Stimulated activated CD4-positive, alpha-beta T cell treated with anti-CD3 and anti-CD28 coated beads, Interleukin-1b, Interleukin-23, amount 100 ng/mL, for 4 hours (primary cell): ENCODE results near the gene STON2.

Experiments used
- DNase-seq, 2 donors: peaks; one replicate each; pipeline ENCODE4 v3.0.0-alpha.2; 2020; ENCODE audit warnings: low read depth in 2 of 2

STON2 gene

DNA sequence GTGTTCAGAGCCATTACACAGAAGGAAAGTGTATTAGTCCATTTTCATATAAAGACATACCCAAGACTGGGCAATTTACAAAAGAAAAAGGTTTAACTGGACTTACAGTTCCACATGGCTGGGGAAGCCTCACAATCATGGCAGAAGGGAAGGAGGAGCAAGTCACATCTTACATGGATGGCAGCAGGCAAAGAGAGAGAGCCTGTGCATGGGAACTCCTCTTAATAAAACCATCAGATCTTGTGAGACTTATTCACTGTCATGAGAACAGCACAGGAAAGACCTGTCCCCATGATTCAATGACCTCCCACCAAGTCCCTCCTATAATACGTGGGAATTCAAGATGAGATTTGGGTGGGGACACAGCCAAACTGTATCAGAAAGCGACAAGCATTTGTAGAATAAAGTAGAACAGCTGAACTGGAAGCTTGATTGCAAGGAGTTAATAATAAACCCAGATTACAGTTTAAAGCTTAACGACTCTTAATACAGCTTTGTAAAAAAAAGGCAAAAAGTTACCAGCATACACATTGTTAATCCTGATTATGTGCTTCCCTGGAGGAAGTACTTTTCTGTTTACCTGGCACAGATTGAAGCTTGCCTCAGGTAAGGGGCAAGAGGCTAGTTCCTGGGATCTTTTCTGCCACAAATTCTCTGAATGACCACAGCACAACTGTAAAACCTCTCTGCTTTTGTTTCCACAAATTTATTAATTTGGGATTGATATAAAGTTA, 18.1 kb upstream of the STON2 start:
- DNase-seq = no peak

- no peak for DNase-seq
Observed at GRCh38 chr14:81416981-81417380, 16.9 kb upstream of the STON2 start.

DNA sequence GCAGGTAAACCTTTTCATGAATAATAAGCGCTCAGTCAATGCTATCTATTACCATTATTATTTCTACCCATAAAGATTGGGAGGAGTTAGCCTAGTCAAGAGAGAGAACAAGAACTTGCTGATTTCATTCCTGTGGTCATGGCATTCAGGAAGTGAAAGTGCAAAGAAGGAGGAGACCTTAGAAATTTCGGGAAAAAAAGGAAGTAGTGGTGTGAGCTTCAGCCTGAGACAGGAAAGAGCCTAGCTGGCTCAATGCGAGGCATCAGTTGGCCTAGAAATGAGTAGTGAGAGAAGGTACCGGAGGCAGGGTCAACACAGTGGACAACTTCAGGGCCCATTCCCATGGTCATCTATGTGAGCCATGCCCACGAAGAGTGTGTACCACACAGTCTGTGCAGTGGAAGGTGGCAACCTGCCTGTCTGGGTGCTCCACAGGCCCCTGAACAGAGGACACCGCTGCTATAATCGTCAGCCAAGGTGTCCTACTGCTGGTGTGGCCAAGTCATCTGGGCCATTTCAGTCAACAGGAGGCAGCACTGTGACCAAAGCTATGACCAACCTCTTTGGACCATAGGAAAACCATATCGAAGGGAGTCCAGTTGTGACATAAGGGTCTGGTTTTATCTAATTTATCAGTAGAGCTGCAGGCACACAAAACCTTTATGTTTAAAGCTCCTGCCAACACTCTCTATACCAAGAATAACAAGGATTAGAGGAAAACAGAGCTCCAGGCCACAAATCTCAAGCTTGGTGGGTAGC, 16.2 kb upstream of the STON2 start:
- no peak for DNase-seq

GRCh38 chr14:81415781-81416180, 15.7 kb upstream of the STON2 start:
- DNase-seq = no peak

- no peak for DNase-seq
Observed at GRCh38 chr14:81414123-81414522, 14.0 kb upstream of the STON2 start.

DNA sequence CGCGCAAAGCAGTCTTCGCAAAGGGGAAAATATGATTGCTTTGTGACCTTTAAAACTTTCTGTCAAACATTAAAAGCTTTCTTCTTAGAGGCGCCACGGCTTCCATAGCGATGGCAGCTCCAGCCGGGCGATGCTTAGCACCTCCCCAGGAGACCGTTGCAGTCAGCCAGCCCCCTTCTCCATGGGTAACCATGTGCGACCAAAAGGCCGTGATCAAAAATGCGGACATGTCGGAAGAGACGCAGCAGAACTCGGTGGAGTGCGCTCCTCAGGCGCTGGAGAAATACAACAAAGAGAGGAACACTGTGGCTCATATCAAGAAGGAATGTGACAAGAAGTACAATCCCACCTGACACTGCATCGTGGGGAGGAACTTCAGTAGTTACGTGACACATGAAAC, 12.7 kb upstream of the STON2 start:
- no peak for DNase-seq

DNA sequence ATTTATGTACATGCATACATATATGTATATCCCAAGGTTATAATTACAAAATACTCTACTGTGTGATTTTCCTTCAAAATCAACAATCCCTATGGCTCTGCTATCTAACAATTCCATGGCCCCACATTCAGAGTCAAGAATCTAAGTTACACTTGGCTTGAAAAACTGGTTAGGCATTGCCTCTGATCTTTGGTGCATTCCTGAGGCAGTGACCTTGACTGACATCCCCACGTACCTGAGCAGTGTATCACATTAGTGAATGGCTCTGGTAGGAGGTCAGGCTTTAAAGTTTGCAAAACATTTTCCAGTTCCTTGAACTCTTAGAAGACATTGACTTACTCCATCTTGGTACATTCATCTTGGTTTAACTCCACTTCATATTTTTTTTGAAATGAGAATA, 8.5 kb upstream of the STON2 start:
- no peak for DNase-seq

DNA sequence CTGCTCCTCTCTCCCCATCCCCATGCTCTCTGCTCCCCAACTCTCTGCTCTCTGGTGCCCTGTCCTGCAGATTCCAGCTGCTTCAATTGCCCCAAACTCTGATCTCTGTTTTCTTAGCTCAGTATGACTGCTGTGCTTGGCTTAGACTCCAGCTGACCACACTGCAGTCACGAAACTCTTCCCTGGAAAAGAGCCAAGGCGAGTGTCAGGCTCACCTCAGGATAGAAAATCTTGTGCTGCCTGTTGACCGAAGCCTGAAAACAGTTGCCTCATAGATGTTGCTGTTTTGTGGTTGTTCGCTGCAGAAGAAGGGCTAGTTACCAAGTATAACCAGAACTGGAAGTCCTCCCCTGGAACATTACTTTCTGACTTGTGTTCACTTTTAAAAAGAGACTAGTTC, 6.7 kb upstream of the STON2 start:
- DNase-seq = no peak

DNA sequence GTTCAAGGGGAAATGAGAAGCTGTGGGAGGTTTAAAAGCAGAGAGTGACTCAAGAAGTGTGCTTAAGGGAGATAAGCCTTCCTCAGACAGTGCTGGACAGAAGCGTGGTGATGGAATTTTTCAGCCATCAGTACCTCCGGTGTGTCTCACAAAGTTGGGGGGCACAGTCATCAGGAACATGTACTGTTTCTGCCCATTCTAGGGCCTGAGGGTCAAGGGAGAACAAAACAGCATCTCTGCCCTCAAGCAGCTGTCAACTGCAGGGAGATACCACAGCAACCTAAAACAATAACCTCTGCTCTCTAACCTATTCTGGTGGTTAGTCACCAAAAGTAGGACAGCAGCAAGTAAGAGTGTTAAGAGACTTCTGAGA, 2.0 kb upstream of the STON2 start:
- no peak for DNase-seq

GRCh38 chr14:81401420-81402122, 1.4 kb upstream of the STON2 start:
- no peak for DNase-seq

GRCh38 chr14:81400852-81401251, 728 bp upstream of the STON2 start:
- DNase-seq = no peak

DNA sequence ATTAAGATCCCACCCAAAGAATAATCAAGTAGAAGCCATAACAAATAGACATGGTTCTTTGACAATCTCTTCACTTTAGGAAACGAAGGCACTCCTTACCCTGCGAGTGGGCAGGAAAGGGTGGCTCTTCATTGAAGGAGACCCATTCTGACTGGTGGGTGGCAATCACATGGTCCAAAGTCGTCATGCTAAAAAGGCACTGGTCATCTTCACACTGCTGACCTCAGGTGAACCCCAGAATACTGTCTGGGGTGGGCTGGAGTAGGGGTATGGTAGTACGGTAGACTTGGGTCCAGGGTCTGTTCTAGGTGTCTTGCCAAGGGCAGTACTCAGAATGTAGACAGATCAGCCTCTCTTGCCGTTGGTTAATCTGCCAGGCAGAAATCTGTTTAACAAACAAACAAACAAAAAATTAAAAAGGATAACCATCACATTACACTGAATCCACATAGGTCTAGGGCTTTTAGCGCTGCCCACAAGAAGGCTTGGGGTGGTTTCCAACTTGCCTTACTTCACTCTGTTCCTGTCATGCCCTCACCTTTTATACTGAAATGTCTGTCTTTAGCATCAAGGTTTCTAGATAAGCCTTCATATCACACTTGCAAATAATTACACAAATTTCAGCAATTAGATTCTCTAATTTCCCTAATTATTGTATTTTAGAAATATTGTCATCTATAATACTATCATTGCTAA, 1.8 kb downstream of the STON2 start:
- no peak for DNase-seq

DNA sequence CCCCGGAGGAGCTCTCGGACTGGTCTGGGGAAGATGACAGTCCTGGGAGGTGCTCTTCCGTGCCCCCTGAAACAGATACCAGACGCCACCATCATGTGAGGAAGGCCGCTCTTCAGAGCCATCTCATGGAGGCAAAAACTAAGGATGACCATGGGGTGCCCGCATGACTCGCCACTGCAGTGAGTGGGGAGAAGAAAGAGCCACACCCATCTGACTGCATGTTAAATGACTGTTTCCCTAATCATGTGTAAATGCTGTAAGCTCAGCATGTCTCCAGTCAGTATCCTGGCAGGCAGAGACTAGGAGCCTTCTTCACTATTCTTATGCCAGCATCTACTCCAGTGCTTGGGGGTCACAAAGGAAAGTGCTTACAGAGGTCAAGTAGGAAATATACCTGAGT, 4.0 kb downstream of the STON2 start:
- DNase-seq = no peak

- no peak for DNase-seq
Observed at GRCh38 chr14:81394739-81395138, 5.4 kb downstream of the STON2 start.

- no peak for DNase-seq
Observed at GRCh38 chr14:81392976-81393643, 7.0 kb downstream of the STON2 start.

DNA sequence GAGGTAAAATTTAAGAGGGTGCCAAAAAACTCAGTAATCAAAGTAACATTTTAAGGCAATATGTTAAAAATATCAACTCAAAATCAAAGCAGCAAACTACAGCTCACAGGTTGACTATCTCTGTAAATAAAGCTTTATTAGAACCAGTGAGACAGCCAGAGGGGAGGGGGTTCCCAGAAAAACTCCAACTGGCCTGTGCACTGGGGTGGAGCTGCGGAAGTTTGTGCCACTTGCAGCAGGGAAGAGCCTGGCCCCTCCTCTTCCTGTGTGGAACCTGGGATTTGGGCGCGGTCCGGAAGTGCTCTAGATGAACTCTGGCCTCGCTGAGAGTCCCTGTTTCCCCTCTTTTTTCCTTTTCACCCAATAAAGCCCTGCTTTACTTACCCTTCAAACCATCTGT, 8.1 kb downstream of the STON2 start:
- DNase-seq = no peak

- no peak for DNase-seq
Observed at GRCh38 chr14:81390696-81391095, 9.4 kb downstream of the STON2 start.

GRCh38 chr14:81388336-81388735, 11.8 kb downstream of the STON2 start:
- DNase-seq = no peak

DNA sequence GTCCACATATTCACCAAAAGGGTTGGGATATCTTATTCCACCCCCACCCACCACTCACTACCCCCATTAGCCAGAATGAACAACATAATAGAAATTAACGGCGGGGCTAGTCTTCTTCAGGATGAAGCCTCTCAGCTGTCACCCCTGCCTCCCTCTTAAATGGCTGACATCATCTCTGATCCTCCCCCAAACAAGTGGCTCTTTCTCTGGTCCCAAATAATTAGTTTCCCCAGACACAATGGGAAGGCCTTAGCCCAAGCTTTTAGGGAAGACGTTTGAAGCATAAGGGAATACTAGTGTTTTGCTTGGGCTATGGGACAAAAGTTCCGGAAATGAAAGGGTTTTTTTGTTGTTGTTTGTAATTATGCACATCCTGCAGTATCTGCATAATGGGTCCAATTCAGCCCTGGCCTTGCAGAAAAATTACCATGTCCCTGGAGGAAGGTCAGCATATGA, 13.8 kb downstream of the STON2 start:
- DNase-seq = no peak

DNA sequence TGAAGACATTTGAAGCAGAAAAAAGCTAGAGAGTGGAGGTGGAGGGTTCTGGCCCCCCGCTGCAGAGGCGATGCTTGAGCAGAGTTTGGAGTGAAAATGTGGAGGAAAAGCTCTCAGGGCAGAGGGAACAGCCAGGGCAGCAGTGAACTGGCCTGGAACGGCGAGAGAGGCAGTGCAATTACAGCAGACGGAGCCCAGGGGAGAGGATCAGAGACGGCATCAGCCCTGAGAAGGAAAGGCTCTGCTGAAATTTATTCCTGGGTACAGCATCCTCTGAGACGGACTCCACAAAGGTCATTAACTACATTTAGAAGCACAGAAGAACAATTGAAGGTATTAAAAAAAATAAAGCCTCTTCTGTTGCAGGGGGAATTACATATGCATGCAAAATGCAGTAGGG, 14.2 kb downstream of the STON2 start:
- DNase-seq = no peak

DNA sequence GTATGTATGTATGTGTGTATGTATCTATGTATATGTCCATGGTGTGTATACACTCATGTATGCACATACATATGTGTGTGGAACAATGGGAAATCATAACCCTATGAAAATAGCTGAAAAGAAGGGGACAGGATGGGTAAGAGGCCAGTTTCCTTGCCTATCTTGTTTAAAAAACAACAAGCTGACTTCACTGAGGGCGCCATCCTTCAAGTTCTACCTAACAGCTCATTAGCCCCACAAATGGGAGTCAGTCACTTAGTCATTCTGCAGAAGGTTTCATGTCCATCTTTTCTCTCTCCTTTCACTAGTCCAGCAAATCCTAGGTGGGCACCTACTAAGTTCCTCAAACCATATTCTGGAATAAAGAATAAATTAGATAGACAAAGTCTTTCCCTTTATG, 14.7 kb downstream of the STON2 start:
- DNase-seq = no peak

- no peak for DNase-seq
Observed at GRCh38 chr14:81384900-81385299, 15.2 kb downstream of the STON2 start.
